ENCODE results near the gene IL3RA.
"Not testable (repeated sequence)": the region's sequence is repeated elsewhere in the genome, so short reads cannot be mapped to it uniquely, and the experiment has no call there.

The IL3RA gene

DNA sequence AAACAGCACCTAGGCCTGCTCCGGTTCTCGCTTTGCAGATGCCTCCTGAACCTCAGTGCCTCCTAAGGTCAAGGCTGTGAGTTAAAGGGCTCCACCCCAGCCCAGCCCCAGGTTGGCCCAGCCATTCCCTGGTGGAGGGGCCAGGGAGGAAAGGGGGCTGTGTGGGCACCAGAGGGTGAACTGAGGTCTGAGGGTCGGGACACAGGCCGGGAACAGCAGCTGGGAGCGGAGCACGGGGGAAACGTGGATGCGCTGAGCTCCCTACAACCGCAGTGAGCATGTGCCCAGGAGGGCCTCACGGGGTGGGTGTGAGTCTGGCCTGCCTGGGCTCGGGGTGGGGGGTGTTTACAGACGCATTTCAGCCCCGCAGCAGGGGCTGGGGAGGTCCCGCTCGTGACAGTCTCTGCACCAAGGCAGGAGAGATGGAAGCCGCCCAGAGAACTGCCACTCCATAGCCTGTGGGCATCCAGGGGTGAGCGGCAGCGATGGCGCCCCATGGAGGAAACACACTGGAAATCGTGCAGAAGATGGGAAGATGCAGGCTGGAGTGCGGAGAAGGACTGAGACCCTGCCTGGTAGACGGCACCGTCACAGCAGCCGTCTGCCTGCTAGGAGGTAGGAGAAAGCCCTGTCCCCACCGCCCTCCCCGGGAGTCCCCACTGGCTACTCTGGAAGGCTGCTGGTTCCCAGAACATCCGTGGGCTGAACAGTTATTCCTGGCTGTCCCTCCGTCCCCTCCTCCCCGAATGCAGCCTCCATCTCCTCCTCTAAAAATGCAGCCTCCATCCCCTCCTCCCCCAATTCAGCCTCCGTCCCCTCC lies 65.2 kb downstream of the IL3RA start:
- DNase-seq (ENCODE audit: extremely low read depth, low read depth) = no peak
- TF ChIP-seq, protein P1, sequence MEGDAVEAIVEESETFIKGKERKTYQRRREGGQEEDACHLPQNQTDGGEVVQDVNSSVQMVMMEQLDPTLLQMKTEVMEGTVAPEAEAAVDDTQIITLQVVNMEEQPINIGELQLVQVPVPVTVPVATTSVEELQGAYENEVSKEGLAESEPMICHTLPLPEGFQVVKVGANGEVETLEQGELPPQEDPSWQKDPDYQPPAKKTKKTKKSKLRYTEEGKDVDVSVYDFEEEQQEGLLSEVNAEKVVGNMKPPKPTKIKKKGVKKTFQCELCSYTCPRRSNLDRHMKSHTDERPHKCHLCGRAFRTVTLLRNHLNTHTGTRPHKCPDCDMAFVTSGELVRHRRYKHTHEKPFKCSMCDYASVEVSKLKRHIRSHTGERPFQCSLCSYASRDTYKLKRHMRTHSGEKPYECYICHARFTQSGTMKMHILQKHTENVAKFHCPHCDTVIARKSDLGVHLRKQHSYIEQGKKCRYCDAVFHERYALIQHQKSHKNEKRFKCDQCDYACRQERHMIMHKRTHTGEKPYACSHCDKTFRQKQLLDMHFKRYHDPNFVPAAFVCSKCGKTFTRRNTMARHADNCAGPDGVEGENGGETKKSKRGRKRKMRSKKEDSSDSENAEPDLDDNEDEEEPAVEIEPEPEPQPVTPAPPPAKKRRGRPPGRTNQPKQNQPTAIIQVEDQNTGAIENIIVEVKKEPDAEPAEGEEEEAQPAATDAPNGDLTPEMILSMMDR (IDR thresholded peaks at IDR 0.05; ENCODE audit: low read depth, low read length, missing control alignments) = no peak
- no peak overlapping the region for H3K4me3 ChIP-seq (replicated peaks; ENCODE audit: low read depth, low read length)

DNA sequence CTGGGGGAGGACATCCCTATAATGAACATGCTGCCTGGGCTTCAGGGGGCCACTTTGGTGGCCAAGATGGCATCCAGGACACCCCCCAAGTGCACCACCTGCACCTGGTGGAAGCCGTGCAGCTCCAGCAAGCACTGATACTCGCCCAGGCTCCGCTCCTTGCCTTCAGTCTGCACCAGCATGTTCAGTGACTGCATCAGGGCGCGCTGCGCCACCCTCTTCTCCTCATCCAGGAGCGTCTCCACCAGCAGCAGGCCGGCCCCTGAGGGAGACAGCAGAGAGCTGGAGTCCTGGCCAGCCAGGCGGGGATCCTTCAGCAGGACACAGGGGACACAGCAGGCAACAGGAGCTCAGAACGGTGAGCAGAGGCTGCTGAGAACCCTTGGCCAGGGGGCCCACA lies 66.6 kb downstream of the IL3RA start:
- no peak for DNase-seq (ENCODE audit: extremely low read depth, low read depth)
- TF ChIP-seq, protein P1 (IDR thresholded peaks at IDR 0.05; ENCODE audit: low read depth, low read length, missing control alignments) = no peak
- H3K4me3 ChIP-seq (replicated peaks; ENCODE audit: low read depth, low read length) = no peak overlapping the region

DNA sequence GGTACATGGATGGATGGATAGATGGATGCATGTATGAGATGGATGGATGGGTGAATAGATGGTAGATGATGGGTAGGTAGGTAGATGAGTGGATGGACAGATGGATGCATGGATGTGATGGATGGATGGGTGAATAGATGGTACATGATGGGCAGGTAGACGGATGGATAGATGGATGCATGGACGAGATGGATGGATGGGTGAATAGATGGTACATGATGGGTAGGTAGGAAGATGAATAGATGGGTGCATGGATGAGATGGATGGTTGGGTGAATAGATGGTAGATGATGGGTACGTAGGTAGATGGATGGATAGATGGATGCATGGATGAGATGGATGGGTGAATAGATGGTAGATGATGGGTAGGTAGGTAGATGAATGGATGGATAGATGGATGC lies 67.3 kb downstream of the IL3RA start:
- not testable (repeated sequence) for H3K4me3 ChIP-seq (replicated peaks; ENCODE audit: low read depth, low read length); DNase-seq (ENCODE audit: extremely low read depth, low read depth)

- not testable (repeated sequence) for H3K4me3 ChIP-seq (replicated peaks; ENCODE audit: low read depth, low read length); DNase-seq (ENCODE audit: extremely low read depth, low read depth)
Observed at GRCh38 chrX:1405769-1406168, 69.2 kb downstream of the IL3RA start.

- DNase-seq (ENCODE audit: extremely low read depth, low read depth) = no peak
- TF ChIP-seq, protein P1 (IDR thresholded peaks at IDR 0.05; ENCODE audit: low read depth, low read length, missing control alignments) = no peak
Observed at GRCh38 chrX:1407035-1407434, 70.5 kb downstream of the IL3RA start.

DNA sequence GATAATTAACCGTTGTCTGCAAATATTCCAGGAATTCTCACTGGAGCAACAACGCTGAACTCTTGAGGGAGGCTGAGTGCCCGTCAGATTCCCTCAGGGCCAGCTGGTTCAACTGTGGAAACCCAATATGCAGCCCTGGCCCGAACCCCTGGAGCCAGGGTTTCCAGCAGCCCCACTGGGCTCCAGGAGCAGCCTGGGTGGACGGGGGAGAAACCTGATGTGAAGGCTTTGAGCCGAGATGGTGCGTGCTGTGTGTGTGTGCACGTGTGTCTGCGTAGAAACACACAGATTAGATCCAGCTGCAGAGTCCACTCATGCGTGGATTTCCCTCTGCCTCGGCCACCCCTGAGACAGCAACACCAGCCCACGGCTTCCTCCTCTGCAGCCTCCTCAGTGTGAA lies 74.7 kb downstream of the IL3RA start:
- no peak overlapping the region for H3K4me3 ChIP-seq (replicated peaks; ENCODE audit: low read depth, low read length)
- DNase-seq (ENCODE audit: extremely low read depth, low read depth) = no peak
- TF ChIP-seq, protein P1 (IDR thresholded peaks at IDR 0.05; ENCODE audit: low read depth, low read length, missing control alignments) = no peak

More at GRCh38 chrX:1407035-1407434, 70.5 kb downstream of the IL3RA start:
- H3K4me3 ChIP-seq (replicated peaks; ENCODE audit: low read depth, low read length) = no peak overlapping the region

DNA sequence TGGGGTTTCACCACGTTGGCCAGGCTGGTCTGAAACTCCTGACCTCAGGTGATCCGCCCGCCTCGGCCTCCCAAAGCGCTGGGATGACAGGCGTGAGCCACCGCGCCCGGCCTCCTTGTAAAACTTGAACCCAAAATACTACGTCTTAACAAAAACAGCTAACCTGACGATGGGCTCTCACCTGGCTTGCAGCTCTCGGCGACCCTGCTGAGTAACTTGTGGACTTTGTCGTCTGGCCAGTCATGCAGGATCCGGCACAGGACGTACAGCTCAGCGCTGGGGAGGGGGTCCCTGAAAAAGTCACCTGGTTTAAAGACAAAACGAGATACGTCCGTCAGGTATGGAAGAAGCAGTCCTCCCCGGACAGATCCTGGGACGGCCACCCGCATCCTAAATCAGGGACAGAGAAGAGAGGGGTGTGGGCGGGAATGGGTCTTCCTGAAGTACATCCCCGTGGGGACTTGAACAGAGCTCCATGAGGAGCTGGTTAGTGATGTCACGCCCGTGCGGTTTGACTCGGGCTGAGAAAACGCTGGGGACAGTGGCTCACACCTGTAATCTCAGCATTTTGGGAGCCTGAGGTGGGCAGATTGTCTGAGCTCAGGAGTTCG lies 76.1 kb downstream of the IL3RA start:
- no peak for DNase-seq (ENCODE audit: extremely low read depth, low read depth)
- TF ChIP-seq, protein P1 (IDR thresholded peaks at IDR 0.05; ENCODE audit: low read depth, low read length, missing control alignments) = no peak
- no peak overlapping the region for H3K4me3 ChIP-seq (replicated peaks; ENCODE audit: low read depth, low read length)
